GM23248 (cell line): ENCODE data around the gene COL23A1. TPM values are rescaled to one million over a fixed set of nuclear protein-coding genes. Genes with fewer than 3 reads are reported as not detected.

ENCODE experiments used
- DNase-seq: peaks from one replicate; pipeline ENCODE4 v3.0.0-alpha.2; 2015
- H2AFZ ChIP-seq: fragments of 200-600 bp; sonication (generic); 2 replicates; pipeline ENCODE4 v1.6.1; 2016; ENCODE audit warnings: antibody characterized with exemption
- H3F3A ChIP-seq: fragments of 200-600 bp; sonication (generic); 2 replicates; pipeline ENCODE4 v1.6.1; 2016; ENCODE audit warnings: mild to moderate bottlenecking, antibody characterized with exemption, mixed run types; ENCODE audit not compliant: insufficient read depth
- H3K27ac ChIP-seq: fragments of 200-600 bp; sonication (generic); 2 replicates; pipeline ENCODE4 v1.5.1; 2016; ENCODE audit warnings: mild to moderate bottlenecking
- H3K27me3 ChIP-seq: fragments of 200-600 bp; sonication (generic); replicated peaks from 2 replicates; pipeline ENCODE4 v1.6.1; 2016; ENCODE audit warnings: mild to moderate bottlenecking; ENCODE audit not compliant: insufficient read depth
- H3K36me3 ChIP-seq: fragments of 200-600 bp; sonication (generic); 2 replicates; pipeline ENCODE4 v1.6.1; 2016; ENCODE audit warnings: low read depth, mild to moderate bottlenecking
- H3K4me1 ChIP-seq: fragments of 200-600 bp; sonication (generic); 2 replicates; pipeline ENCODE4 v1.6.1; 2016; ENCODE audit warnings: mild to moderate bottlenecking; ENCODE audit not compliant: insufficient read depth
- H3K4me2 ChIP-seq: fragments of 200-600 bp; sonication (generic); one replicate; pipeline ENCODE4 v1.6.1; 2016; ENCODE audit warnings: mild to moderate bottlenecking; ENCODE audit not compliant: unreplicated experiment
- H3K4me3 ChIP-seq: fragments of 200-600 bp; sonication (generic); 2 replicates; pipeline ENCODE4 v1.5.1; 2016; ENCODE audit warnings: mild to moderate bottlenecking
- H3K79me2 ChIP-seq: fragments of 200-600 bp; sonication (generic); 2 replicates; pipeline ENCODE4 v1.6.1; 2016; ENCODE audit warnings: mild to moderate bottlenecking; ENCODE audit not compliant: insufficient read depth
- H3K9ac ChIP-seq: fragments of 200-600 bp; sonication (generic); 2 replicates; pipeline ENCODE4 v1.6.1; 2016; ENCODE audit warnings: mild to moderate bottlenecking
- H3K9me2 ChIP-seq: fragments of 200-600 bp; sonication (generic); 2 replicates; pipeline ENCODE4 v1.6.1; 2016; ENCODE audit warnings: mixed run types, mild to moderate bottlenecking, moderate library complexity; ENCODE audit not compliant: insufficient read depth
- H3K9me3 ChIP-seq: fragments of 200-600 bp; sonication (generic); one replicate; pipeline ENCODE4 v1.6.1; 2017; ENCODE audit warnings: low read depth
- H4K20me1 ChIP-seq: fragments of 200-600 bp; sonication (generic); 2 replicates; pipeline ENCODE4 v1.6.0; 2016; ENCODE audit not compliant: insufficient read depth
- EZH2 ChIP-seq: fragments of 200-600 bp; sonication (generic); IDR thresholded peaks from 2 replicates; pipeline ENCODE4 v1.6.1; 2018; ENCODE audit warnings: antibody characterized with exemption, mild to moderate bottlenecking; ENCODE audit not compliant: insufficient read depth, poor library complexity, severe bottlenecking
- EZH2phosphoT487 ChIP-seq: fragments of 200-600 bp; sonication (generic); IDR thresholded peaks from 2 replicates; pipeline ENCODE4 v1.6.1; 2018; ENCODE audit warnings: antibody characterized with exemption, moderate library complexity, mild to moderate bottlenecking, low read depth; ENCODE audit not compliant: insufficient read depth
- WGBS, 2 experiments: methylation state at CpG; one replicate each; pipeline ENCODE4 v1.1.6; 2015 to 2017; ENCODE audit warnings: low lambda C conversion rate in 2 of 2, low coverage in 1 of 2; ENCODE audit errors: missing lambda C conversion rate in 2 of 2; 5-methylcytosine and 5-hydroxymethylcytosine counted together
- in situ Hi-C: fragments of 300-500 bp; cut with MboI; formaldehyde crosslinking; loops from 2 replicates; pipeline ENCODE4 v1.15.0; 2020
- polyA plus RNA-seq: library from polyadenylated mRNA; unstranded; fragments of >200 nt; fragmentation: Nextera tagmentation; extraction: Ambion mirVana; gene quantifications from 2 replicates; pipeline ENCODE4 v1.2.1, GENCODE V29; 2016
- total RNA-seq: library from RNA; depleted of rRNA; stranded (reverse); fragments of >200 nt; shearing (Covaris generic); gene quantifications from 2 replicates; pipeline ENCODE4 v1.2.3, GENCODE V29; 2014

Gene COL23A1
- total and polyA plus RNA-seq, 2 experiments from 2014 or later, result not detected

DNA sequence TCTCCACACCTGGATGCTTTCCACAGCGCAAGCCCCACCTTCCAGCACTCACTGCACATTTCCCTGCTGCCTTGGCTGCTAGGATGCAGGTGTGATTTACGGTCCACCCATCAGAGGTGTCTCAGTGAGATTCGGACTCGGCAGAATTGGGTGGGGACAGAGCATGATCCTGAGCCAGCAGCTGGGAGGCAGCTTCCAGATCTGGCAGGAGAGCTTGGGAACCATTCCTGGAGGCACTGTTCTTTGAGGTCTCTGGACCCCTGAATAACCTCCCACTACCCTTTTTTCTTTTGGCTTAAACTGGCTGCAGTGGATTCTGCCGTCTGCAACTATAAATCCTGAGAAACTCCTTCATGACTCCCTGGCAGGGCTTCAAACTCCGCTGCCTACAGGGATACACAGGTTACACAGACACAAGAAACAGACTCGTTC, 258.0 kb downstream of the COL23A1 start:
- no peak overlapping the region for H2AFZ ChIP-seq
- no peaks in the 10 kb centered on the region for H3K9me3 ChIP-seq
- peaks cover 15% of the 10 kb centered on the region for H3K27me3 ChIP-seq
- H3K4me2 ChIP-seq, result no peak overlapping the region
- H3K36me3 ChIP-seq, result no peaks in the 10 kb centered on the region
- H3K9me2 ChIP-seq, result no peaks in the 10 kb centered on the region
- WGBS, 2 experiments, result 19 to 25% methylated on average over 7 of the region's 7 CpGs
- no peaks in the 10 kb centered on the region for H3K4me1 ChIP-seq
- H3F3A ChIP-seq, result no peaks in the 10 kb centered on the region
- H3K27ac ChIP-seq, result no peak overlapping the region
- H3K79me2 ChIP-seq, result no peaks in the 10 kb centered on the region
- no peaks in the 10 kb centered on the region for H4K20me1 ChIP-seq
- H3K4me3 ChIP-seq, result no peak overlapping the region
- in situ Hi-C loops, result no loop called here
- no peak for TF ChIP-seq EZH2
- no peak overlapping the region for H3K9ac ChIP-seq
- no peak for DNase-seq

- Histone ChIP-seq H3K27me3 (peaks cover 15% of the 10 kb centered on the region), H3K27ac (no peak overlapping the region), H3K36me3 (no peaks in the 10 kb centered on the region), H4K20me1 (no peaks in the 10 kb centered on the region), H3K79me2 (no peaks in the 10 kb centered on the region), H3F3A (no peaks in the 10 kb centered on the region), H3K9me2 (no peaks in the 10 kb centered on the region), H3K9me3 (no peaks in the 10 kb centered on the region), H3K4me1 (no peaks in the 10 kb centered on the region), H3K4me3 (no peak overlapping the region), H3K9ac (no peak overlapping the region), H2AFZ (no peak overlapping the region), H3K4me2 (no peak overlapping the region)
- in situ Hi-C loops, result no loop called here
- TF ChIP-seq EZH2phosphoT487 (no peak), EZH2 (no peak)
- DNase-seq, result peak; percentile 32
- 1 to 3% methylated on average over 15 of the region's 15 CpGs for WGBS, 2 experiments
Measured at GRCh38 chr5:178331491-178331996, 258.6 kb downstream of the COL23A1 start.

DNA sequence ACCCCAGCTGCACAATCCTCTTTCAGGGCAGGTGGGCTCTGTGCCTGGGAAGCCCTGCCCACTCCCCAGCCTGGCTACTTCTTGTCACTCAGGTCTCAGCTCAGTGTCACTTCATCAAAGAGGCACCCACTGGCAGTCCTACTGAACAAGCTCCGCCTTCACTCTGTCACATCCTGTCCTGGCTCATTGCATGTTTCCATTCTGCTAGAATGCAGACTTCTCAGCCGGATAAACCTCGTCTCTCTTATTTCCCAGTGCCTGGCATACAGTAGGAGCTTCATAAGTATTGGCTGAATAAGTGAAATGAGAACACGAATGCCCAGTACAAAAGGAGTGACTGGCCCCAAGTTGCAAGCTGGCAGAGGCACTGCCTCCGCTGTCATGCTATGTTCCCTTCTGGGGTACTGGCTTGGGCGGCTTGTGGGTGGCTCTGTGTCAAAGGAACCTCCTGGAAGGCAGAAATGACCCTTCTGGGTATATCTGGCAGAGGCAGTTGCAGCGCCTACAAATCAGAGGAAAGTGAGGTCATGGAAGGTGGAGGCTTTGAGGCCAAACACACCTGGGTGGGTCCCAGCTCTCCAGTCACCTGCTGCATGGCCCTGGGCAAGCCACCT, 259.3 kb downstream of the COL23A1 start:
- no peak for DNase-seq
- WGBS, 2 experiments, result 21 to 35% methylated on average over 6 to 7 of the region's 7 CpGs
- Histone ChIP-seq H3K9me2 (no peaks in the 10 kb centered on the region), H3K27ac (no peak overlapping the region), H3K4me2 (no peak overlapping the region), H3K9ac (no peak overlapping the region), H3K9me3 (no peaks in the 10 kb centered on the region), H4K20me1 (no peaks in the 10 kb centered on the region), H3K27me3 (peaks cover 15% of the 10 kb centered on the region), H3K36me3 (no peaks in the 10 kb centered on the region), H3K4me1 (no peaks in the 10 kb centered on the region), H2AFZ (no peak overlapping the region), H3K4me3 (no peak overlapping the region), H3K79me2 (no peaks in the 10 kb centered on the region), H3F3A (no peaks in the 10 kb centered on the region)
- TF ChIP-seq EZH2 (no peak), EZH2phosphoT487 (no peak)
- in situ Hi-C loops, result no loop called here

GRCh38 chr5:178328826-178329730, 261.1 kb downstream of the COL23A1 start:
- H3K27me3 ChIP-seq, result peaks cover 15% of the 10 kb centered on the region; the same call in 1 of the 2 replicates
- no peak overlapping the region for H3K9ac ChIP-seq
- H4K20me1 ChIP-seq, result no peaks in the 10 kb centered on the region
- WGBS, 2 experiments, result 59 to 68% methylated on average over 18 of the region's 18 CpGs
- in situ Hi-C loops, result no loop called here
- no peak overlapping the region for H2AFZ ChIP-seq
- H3K4me3 ChIP-seq, result no peak overlapping the region
- no peak overlapping the region for H3K27ac ChIP-seq
- DNase-seq, result no peak
- H3K79me2 ChIP-seq, result no peaks in the 10 kb centered on the region
- H3K9me2 ChIP-seq, result no peaks in the 10 kb centered on the region
- TF ChIP-seq EZH2 (no peak), EZH2phosphoT487 (no peak)
- H3K4me2 ChIP-seq, result no peak overlapping the region
- H3K36me3 ChIP-seq, result no peaks in the 10 kb centered on the region
- no peaks in the 10 kb centered on the region for H3K9me3 ChIP-seq
- no peaks in the 10 kb centered on the region for H3F3A ChIP-seq
- no peaks in the 10 kb centered on the region for H3K4me1 ChIP-seq
